Liver (tissue), 9 donors: ENCODE data around the gene MTERF4. TPM values are rescaled to one million over a fixed set of nuclear protein-coding genes. Genes with fewer than 3 reads are reported as not detected.

Experiments
- DNase-seq: peaks from one replicate; pipeline ENCODE4 v3.0.0-alpha.2; 2017; ENCODE audit warnings: low spot score
- H3K27ac ChIP-seq, 2 donors: one replicate each; pipeline ENCODE4 v1.7.0; 2013; ENCODE audit warnings: inconsistent platforms in 2 of 2, low read length in 2 of 2, control low read depth in 1 of 2, low read depth in 1 of 2, mild to moderate bottlenecking in 1 of 2
- H3K27me3 ChIP-seq, 4 donors: one replicate each; pipeline versions ENCODE4 v1.6.1 to v1.7.0; 2013; ENCODE audit warnings: low read length in 3 of 4, inconsistent platforms in 1 of 4, mild to moderate bottlenecking in 1 of 4, moderate library complexity in 1 of 4; ENCODE audit not compliant: control insufficient read depth in 4 of 4, insufficient read depth in 4 of 4
- H3K36me3 ChIP-seq, 4 donors: one replicate each; pipeline versions ENCODE4 v1.6.1 to v1.7.0; 2013; ENCODE audit warnings: low read length in 3 of 4, mild to moderate bottlenecking in 3 of 4, low read depth in 1 of 4, moderate library complexity in 1 of 4; ENCODE audit not compliant: control insufficient read depth in 4 of 4, insufficient read depth in 3 of 4
- H3K4me1 ChIP-seq, 4 donors: one replicate each; pipeline versions ENCODE4 v1.6.1 to v1.7.0; 2013; ENCODE audit warnings: low read length in 3 of 4, mild to moderate bottlenecking in 3 of 4, moderate library complexity in 1 of 4; ENCODE audit not compliant: control insufficient read depth in 4 of 4, insufficient read depth in 4 of 4
- H3K4me3 ChIP-seq, 3 donors: one replicate each; pipeline versions ENCODE4 v1.6.1 to v1.7.0; 2013; ENCODE audit warnings: low read length in 3 of 3, control low read depth in 1 of 3, low read depth in 1 of 3, mild to moderate bottlenecking in 1 of 3
- H3K9ac ChIP-seq, 2 donors: one replicate each; pipeline ENCODE4 v1.7.0; 2013; ENCODE audit warnings: low read length in 2 of 2, mild to moderate bottlenecking in 2 of 2, moderate library complexity in 2 of 2, control low read depth in 1 of 2, low read depth in 1 of 2
- H3K9me3 ChIP-seq, 4 donors: one replicate each; pipeline versions ENCODE4 v1.6.1 to v1.7.0; 2013; ENCODE audit warnings: low read length in 3 of 4; ENCODE audit not compliant: control insufficient read depth in 4 of 4
- EGR1 ChIP-seq, 2 donors: IDR thresholded peaks; 2 replicates each; pipeline ENCODE4 v1.6.1; 2016 to 2018; ENCODE audit warnings: antibody characterized with exemption in 2 of 2, low read depth in 2 of 2
- FOXA1 ChIP-seq: IDR thresholded peaks from 2 replicates; pipeline ENCODE4 v1.6.1; 2016; ENCODE audit warnings: antibody characterized with exemption
- FOXA2 ChIP-seq: IDR thresholded peaks from 2 replicates; pipeline ENCODE4 v1.6.1; 2016; ENCODE audit warnings: antibody characterized with exemption
- GABPA ChIP-seq, 2 donors: IDR thresholded peaks in 1 of 2; conservative IDR thresholded peaks in 1 of 2; 2 replicates each; pipeline ENCODE4 v1.6.1; 2016; ENCODE audit warnings: antibody characterized with exemption in 2 of 2, mild to moderate bottlenecking in 1 of 2, moderate library complexity in 1 of 2
- HNF4A ChIP-seq, 2 donors: conservative IDR thresholded peaks; 2 replicates each; pipeline ENCODE4 v1.6.1; 2016; ENCODE audit warnings: antibody characterized with exemption in 2 of 2, mild to moderate bottlenecking in 2 of 2
- JUND ChIP-seq, 2 donors: IDR thresholded peaks; 2 replicates each; pipeline ENCODE4 v1.6.1; 2016; ENCODE audit warnings: antibody characterized with exemption in 2 of 2
- NR2F2 ChIP-seq: IDR thresholded peaks from 2 replicates; pipeline ENCODE4 v1.6.1; 2016; ENCODE audit warnings: antibody characterized with exemption
- RAD21 ChIP-seq, 2 donors: IDR thresholded peaks; 2 replicates each; pipeline ENCODE4 v1.6.1; 2016; ENCODE audit warnings: antibody characterized with exemption in 2 of 2, mild to moderate bottlenecking in 2 of 2
- RXRA ChIP-seq, 2 donors: IDR thresholded peaks; 2 replicates each; pipeline ENCODE4 v1.6.1; 2017 to 2018; ENCODE audit warnings: antibody characterized with exemption in 2 of 2, mild to moderate bottlenecking in 1 of 2
- SP1 ChIP-seq: IDR thresholded peaks from 2 replicates; pipeline ENCODE4 v1.6.1; 2018; ENCODE audit warnings: antibody characterized with exemption, mild to moderate bottlenecking
- TAF1 ChIP-seq: conservative IDR thresholded peaks from 2 replicates; pipeline ENCODE4 v1.6.1; 2016; ENCODE audit warnings: antibody characterized with exemption, mild to moderate bottlenecking
- WGBS: extraction: QIAGEN DNeasy Blood & Tissue Kit; methylation state at CpG from one replicate; pipeline ENCODE4 v1.1.7; 2013; 5-methylcytosine and 5-hydroxymethylcytosine counted together
- polyA plus RNA-seq, 2 donors: library from polyadenylated mRNA; stranded (reverse) in 1 of 2; unstranded in 1 of 2; fragments of 200-250 nt in 1 of 2; fragments of >200 nt in 1 of 2; fragmentation: Nextera tagmentation in 1 of 2; extraction: Ambion mirVana in 1 of 2; gene quantifications; one replicate each; pipeline versions ENCODE4 v1.2.1 to v1.2.3, GENCODE V29; 2013 to 2015
- total RNA-seq, 2 donors: library from RNA; depleted of rRNA; stranded (reverse); fragments of >200 nt; gene quantifications; one replicate each; pipeline ENCODE4 v1.2.3, GENCODE V29; 2014
- TF ChIP-seq, protein P1 (sequence below): IDR thresholded peaks from 2 replicates; pipeline ENCODE4 v1.6.1; 2016; ENCODE audit warnings: antibody characterized with exemption
- TF ChIP-seq, protein P2 (sequence below): IDR thresholded peaks from 2 replicates; pipeline ENCODE4 v1.6.1; 2016; ENCODE audit warnings: antibody characterized with exemption
- TF ChIP-seq, protein P3 (sequence below): IDR thresholded peaks from 2 replicates; pipeline ENCODE4 v1.6.1; 2016; ENCODE audit warnings: antibody characterized with exemption
- TF ChIP-seq, protein P4 (sequence below): IDR thresholded peaks from 2 replicates; pipeline ENCODE4 v1.6.1; 2016; ENCODE audit warnings: antibody characterized with exemption, mild to moderate bottlenecking
- donor health status: healthy.
- donor health status: healthy.
- donor health status: healthy.
- donor health status: healthy.
- donor health status: healthy.

The MTERF4 gene
- total and polyA plus RNA-seq, 4 donors, result 13.3 to 36.7 (median 20.3) TPM

DNA sequence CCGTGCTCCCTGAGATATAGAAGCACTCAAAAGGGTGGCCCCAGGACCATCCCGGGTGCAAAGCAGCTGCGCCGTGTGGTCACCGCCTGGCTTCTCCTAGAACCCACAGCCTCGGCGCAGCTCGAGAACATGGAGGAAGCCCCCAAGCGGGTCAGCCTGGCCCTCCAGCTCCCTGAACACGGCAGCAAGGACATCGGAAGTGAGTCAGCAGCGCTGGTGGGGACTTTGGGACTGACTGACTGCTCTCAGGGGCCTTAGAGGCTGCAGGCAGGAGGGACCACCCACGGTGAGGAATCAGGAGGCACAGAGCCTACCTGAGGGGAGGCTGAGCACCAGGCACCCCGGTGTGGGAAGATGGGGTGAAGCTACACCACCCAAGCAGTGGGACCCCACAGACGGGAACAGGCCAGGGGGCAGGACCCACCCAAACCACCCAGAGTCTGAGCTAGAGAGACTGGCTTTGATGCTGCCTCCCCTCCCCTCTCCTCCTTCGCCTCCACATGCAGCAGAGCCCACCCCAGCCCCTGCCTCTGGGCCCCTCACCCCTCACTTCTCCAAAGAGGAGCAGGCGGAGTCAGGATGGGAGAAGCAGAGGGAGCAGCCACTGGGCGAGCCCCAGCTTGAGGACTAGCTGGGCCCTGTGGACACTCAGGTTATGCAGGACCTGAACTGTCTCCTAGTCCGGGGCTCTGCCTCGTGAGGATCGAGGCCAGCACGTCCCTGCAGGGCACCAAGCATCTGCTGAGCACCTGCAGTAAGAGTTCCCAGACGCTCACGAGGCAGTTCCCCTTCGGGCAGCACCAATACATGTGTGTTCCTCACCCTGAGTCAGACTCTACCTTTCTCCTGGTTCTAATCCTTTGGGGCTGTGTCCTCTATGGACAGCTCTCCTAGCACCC, 28.7 kb downstream of the MTERF4 start:
- DNase-seq, result no peak
- TF ChIP-seq FOXA1 (no peak), HNF4A (conservative IDR thresholded peaks at IDR 0.05) (no peak), EGR1 (IDR thresholded peaks at IDR 0.05; ENCODE audit: low read depth in 2 of 2) (no peak), RAD21 (IDR thresholded peaks at IDR 0.05) (no peak)
- TF ChIP-seq, protein P1, sequence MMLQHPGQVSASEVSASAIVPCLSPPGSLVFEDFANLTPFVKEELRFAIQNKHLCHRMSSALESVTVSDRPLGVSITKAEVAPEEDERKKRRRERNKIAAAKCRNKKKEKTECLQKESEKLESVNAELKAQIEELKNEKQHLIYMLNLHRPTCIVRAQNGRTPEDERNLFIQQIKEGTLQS, result no peak
- TF ChIP-seq, protein P2, sequence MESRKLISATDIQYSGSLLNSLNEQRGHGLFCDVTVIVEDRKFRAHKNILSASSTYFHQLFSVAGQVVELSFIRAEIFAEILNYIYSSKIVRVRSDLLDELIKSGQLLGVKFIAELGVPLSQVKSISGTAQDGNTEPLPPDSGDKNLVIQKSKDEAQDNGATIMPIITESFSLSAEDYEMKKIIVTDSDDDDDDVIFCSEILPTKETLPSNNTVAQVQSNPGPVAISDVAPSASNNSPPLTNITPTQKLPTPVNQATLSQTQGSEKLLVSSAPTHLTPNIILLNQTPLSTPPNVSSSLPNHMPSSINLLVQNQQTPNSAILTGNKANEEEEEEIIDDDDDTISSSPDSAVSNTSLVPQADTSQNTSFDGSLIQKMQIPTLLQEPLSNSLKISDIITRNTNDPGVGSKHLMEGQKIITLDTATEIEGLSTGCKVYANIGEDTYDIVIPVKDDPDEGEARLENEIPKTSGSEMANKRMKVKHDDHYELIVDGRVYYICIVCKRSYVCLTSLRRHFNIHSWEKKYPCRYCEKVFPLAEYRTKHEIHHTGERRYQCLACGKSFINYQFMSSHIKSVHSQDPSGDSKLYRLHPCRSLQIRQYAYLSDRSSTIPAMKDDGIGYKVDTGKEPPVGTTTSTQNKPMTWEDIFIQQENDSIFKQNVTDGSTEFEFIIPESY, result no peak
- Histone ChIP-seq H3K9ac (no peak overlapping the region), H3K36me3 (peaks cover 12 to 68% (median 27%) of the 10 kb centered on the region in 4 donors), H3K4me1 (no peaks in the 10 kb centered on the region), H3K9me3 (no peaks in the 10 kb centered on the region), H3K27me3 (no peaks in the 10 kb centered on the region), H3K27ac (no peak overlapping the region), H3K4me3 (no peak overlapping the region)
- WGBS, result 90% methylated on average over 25 of the region's 25 CpGs

DNA sequence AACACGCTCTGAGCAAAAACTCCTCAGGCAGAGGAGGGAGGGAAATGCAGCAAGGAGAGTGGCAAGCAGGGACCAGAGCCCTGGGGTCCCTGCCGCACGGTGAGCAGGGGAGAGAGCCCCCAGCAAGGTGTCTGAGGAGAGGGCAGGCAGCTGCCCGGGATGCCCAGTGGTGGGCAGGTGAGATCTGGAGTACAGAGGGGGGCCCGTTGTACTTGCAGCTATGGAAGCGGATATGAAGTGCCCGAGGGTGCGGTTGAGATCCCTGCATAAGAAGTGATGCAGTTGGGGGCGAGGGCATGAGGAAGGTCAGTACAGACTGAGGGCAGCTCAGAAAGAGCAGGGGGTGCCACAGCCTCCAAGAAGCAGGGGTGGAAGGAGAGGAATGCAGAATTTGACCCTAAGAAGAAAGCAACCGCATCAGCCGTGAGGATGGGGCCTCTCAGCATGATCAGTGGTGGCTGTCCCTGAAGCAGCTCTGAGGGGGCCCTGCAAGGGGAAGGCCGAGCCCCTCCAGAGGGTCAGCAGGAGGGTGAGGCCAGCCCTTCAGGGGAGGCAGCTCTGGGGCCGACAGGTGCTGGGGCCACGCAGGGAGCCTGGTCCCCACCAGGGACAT, 29.4 kb downstream of the MTERF4 start:
- TF ChIP-seq GABPA (IDR thresholded peaks at IDR 0.05 in 1 of 2, conservative IDR thresholded peaks at IDR 0.05 in 1 of 2) (no peak), TAF1 (no peak), SP1 (no peak), JUND (IDR thresholded peaks at IDR 0.05) (no peak), FOXA1 (no peak), NR2F2 (no peak), FOXA2 (no peak), HNF4A (conservative IDR thresholded peaks at IDR 0.05) (no peak), RXRA (IDR thresholded peaks at IDR 0.05) (no peak), RAD21 (IDR thresholded peaks at IDR 0.05) (no peak), EGR1 (IDR thresholded peaks at IDR 0.05; ENCODE audit: low read depth in 2 of 2) (no peak)
- TF ChIP-seq, protein P1, result no peak
- TF ChIP-seq, protein P3, sequence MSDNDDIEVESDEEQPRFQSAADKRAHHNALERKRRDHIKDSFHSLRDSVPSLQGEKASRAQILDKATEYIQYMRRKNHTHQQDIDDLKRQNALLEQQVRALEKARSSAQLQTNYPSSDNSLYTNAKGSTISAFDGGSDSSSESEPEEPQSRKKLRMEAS, result no peak
- TF ChIP-seq, protein P2, result no peak
- TF ChIP-seq, protein P4, sequence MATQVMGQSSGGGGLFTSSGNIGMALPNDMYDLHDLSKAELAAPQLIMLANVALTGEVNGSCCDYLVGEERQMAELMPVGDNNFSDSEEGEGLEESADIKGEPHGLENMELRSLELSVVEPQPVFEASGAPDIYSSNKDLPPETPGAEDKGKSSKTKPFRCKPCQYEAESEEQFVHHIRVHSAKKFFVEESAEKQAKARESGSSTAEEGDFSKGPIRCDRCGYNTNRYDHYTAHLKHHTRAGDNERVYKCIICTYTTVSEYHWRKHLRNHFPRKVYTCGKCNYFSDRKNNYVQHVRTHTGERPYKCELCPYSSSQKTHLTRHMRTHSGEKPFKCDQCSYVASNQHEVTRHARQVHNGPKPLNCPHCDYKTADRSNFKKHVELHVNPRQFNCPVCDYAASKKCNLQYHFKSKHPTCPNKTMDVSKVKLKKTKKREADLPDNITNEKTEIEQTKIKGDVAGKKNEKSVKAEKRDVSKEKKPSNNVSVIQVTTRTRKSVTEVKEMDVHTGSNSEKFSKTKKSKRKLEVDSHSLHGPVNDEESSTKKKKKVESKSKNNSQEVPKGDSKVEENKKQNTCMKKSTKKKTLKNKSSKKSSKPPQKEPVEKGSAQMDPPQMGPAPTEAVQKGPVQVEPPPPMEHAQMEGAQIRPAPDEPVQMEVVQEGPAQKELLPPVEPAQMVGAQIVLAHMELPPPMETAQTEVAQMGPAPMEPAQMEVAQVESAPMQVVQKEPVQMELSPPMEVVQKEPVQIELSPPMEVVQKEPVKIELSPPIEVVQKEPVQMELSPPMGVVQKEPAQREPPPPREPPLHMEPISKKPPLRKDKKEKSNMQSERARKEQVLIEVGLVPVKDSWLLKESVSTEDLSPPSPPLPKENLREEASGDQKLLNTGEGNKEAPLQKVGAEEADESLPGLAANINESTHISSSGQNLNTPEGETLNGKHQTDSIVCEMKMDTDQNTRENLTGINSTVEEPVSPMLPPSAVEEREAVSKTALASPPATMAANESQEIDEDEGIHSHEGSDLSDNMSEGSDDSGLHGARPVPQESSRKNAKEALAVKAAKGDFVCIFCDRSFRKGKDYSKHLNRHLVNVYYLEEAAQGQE, result no peak
- H3K4me3 ChIP-seq, result no peak overlapping the region
- WGBS, result 92% methylated on average over 14 of the region's 14 CpGs
- no peak for DNase-seq
- H3K4me1 ChIP-seq, result no peaks in the 10 kb centered on the region
- H3K9ac ChIP-seq, result no peak overlapping the region
- no peaks in the 10 kb centered on the region for H3K9me3 ChIP-seq
- H3K27me3 ChIP-seq, result no peaks in the 10 kb centered on the region
- no peak overlapping the region for H3K27ac ChIP-seq
- peaks cover 12 to 73% (median 27%) of the 10 kb centered on the region in 4 donors for H3K36me3 ChIP-seq
